ENCODE measurements around the gene STARD3NL. TPM values are rescaled to one million over a fixed set of nuclear protein-coding genes. Genes with fewer than 3 reads are reported as not detected.
"Not testable (repeated sequence)": the region's sequence is repeated elsewhere in the genome, so short reads cannot be mapped to it uniquely, and the experiment has no call there.

STARD3NL gene
- total and polyA plus RNA-seq, 2 experiments from 2014 or later, result 55.1 to 55.3 TPM

DNA sequence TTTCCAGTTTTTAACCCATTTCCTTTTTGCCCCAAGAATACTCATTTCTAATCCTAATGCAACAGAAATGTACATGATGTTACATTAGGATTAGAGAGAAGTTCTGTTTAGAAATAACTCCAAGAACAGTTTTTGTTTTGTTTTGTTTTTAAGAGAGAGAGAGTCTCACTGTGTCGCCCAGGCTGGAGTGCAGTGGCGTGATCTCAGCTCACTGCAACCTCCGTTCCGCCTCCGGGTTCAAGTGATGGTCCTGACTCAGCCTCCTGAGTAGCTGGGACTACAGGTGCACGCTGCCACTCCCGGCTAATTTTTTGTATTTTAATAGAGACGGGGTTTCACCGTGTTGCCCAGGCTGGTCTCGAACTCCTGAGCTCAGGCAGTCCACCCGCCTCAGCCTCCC lies 56.7 kb downstream of the STARD3NL start:
- not testable (repeated sequence) for H3K36me3 ChIP-seq (ENCODE audit: insufficient read depth); H3K27ac ChIP-seq (ENCODE audit: low read depth); H3K27me3 Mint-ChIP-seq (ENCODE audit: insufficient read depth, low read depth, poor library complexity); ATAC-seq; DNase-seq (ENCODE audit: low spot score); H3K9me3 Mint-ChIP-seq; H3K4me1 Mint-ChIP-seq; H3K27ac Mint-ChIP-seq; H4K20me1 ChIP-seq (replicated peaks; ENCODE audit: insufficient read depth); H3K4me1 ChIP-seq (ENCODE audit: insufficient read depth); H3K9me2 ChIP-seq (ENCODE audit: insufficient read depth); H3K79me2 ChIP-seq (replicated peaks; ENCODE audit: insufficient read depth); H3K4me3 Mint-ChIP-seq; H3K4me2 ChIP-seq; H3K4me3 ChIP-seq; H2AFZ ChIP-seq; H3F3A ChIP-seq (replicated peaks; ENCODE audit: low read depth); H3K27me3 ChIP-seq (ENCODE audit: insufficient read depth); H3K36me3 Mint-ChIP-seq (ENCODE audit: low read depth)

- Histone ChIP-seq H3K36me3 (ENCODE audit: insufficient read depth) (no peaks in the 10 kb centered on the region; the same call in 1 of the 2 replicates), H3K4me2 (no peak overlapping the region), H3K79me2 (replicated peaks; ENCODE audit: insufficient read depth) (no peaks in the 10 kb centered on the region), H3K27me3 (ENCODE audit: insufficient read depth) (no peaks in the 10 kb centered on the region), H3K4me1 (ENCODE audit: insufficient read depth) (no peaks in the 10 kb centered on the region), H4K20me1 (replicated peaks; ENCODE audit: insufficient read depth) (no peaks in the 10 kb centered on the region), H2AFZ (no peak overlapping the region), H3K4me3 (no peak overlapping the region), H3K9me2 (ENCODE audit: insufficient read depth) (no peaks in the 10 kb centered on the region), H3K27ac (ENCODE audit: low read depth) (no peak overlapping the region), H3F3A (replicated peaks; ENCODE audit: low read depth) (no peaks in the 10 kb centered on the region)
- Mint-ChIP-seq H3K27ac (no peak overlapping the region), H3K4me1 (no peaks in the 10 kb centered on the region), H3K9me3 (no peaks in the 10 kb centered on the region), H3K27me3 (ENCODE audit: insufficient read depth, low read depth, poor library complexity) (no peaks in the 10 kb centered on the region), H3K36me3 (ENCODE audit: low read depth) (peaks cover 1% of the 10 kb centered on the region; the same call in 1 of the 3 replicates), H3K4me3 (no peak overlapping the region)
- DNase-seq (ENCODE audit: low spot score) (no peak), ATAC-seq (no peak)
- no peak for TF ChIP-seq EZH2phosphoT487 (IDR thresholded peaks at IDR 0.05; ENCODE audit: unreplicated experiment)
- no peak for TF ChIP-seq ETS1 (IDR thresholded peaks at IDR 0.05)
- no peak for TF ChIP-seq ZNF114 (CRISPR knock-in tag; IDR thresholded peaks at IDR 0.05)
- TF ChIP-seq NANOG (IDR thresholded peaks at IDR 0.05; ENCODE audit: borderline replicate concordance), result no peak
- no peak for TF ChIP-seq POLR2AphosphoS5 (IDR thresholded peaks at IDR 0.05; ENCODE audit: low read depth)
- no peak for TF ChIP-seq REST (IDR thresholded peaks at IDR 0.05; ENCODE audit: unreplicated experiment)
- TF ChIP-seq CREB1 (CRISPR knock-in tag; IDR thresholded peaks at IDR 0.05; ENCODE audit: low read depth), result no peak
- TF ChIP-seq ZNF331 (CRISPR knock-in tag; IDR thresholded peaks at IDR 0.05; ENCODE audit: low read depth), result no peak
- TF ChIP-seq JUNB (IDR thresholded peaks at IDR 0.05; ENCODE audit: unreplicated experiment), result no peak
- TF ChIP-seq ZNF462 (CRISPR knock-in tag; IDR thresholded peaks at IDR 0.05), result no peak
Observed at GRCh38 chr7:38235606-38236005, 57.6 kb downstream of the STARD3NL start.
